GM12878 (cell line): ENCODE results near the gene MPP7. TPM values are rescaled to one million over a fixed set of nuclear protein-coding genes. Genes with fewer than 3 reads are reported as not detected.

Experiments
- ATAC-seq: fragments of 200-7000 bp; cut with Tn5 transposase; 3 replicates; pipeline ENCODE4 v1.9.1; 2020; ENCODE audit warnings: mild to moderate bottlenecking, moderate library complexity
- BruUV-seq: library from RNA; stranded (reverse); fragments of 400-500 nt; replicated peaks from 2 replicates; lab custom pipeline; 2021; lab: Mats Ljungman, UMichigan
- CTCF ChIA-PET: fragments of 300-600 bp; sonication (Branson Sonifier 250); formaldehyde crosslinking; extraction: SDS; loops from one replicate; lab custom pipeline; 2021; ENCODE audit warnings: inconsistent platforms; lab: Yijun Ruan, JAX
- POLR2A ChIA-PET: fragments of 350-600 bp; formaldehyde crosslinking; extraction: SDS; loops from one replicate; lab custom pipeline; 2021; ENCODE audit warnings: inconsistent platforms; lab: Charles Lee
- RAD21 ChIA-PET: fragments of 300-600 bp; sonication (Branson Sonifier 250); formaldehyde crosslinking; loops from one replicate; lab custom pipeline; 2023; ENCODE audit warnings: antibody characterized with exemption; ENCODE audit not compliant: unreplicated experiment; lab: Charles Lee
- SMC1A ChIA-PET: fragments of 300-600 bp; sonication (Branson Sonifier 250); formaldehyde crosslinking; loops from one replicate; lab custom pipeline; 2023; ENCODE audit not compliant: unreplicated experiment, uncharacterized antibody; lab: Charles Lee
- DNase-seq: peaks from one replicate; pipeline ENCODE4 v3.0.0-alpha.2; 2011; ENCODE audit warnings: low read depth, low spot score
- FAIRE-seq: peaks from 3 replicates; lab custom pipeline; 2011; peaks lifted over from hg19 to GRCh38; lab: Jason Lieb, UNC
- H2AFZ ChIP-seq: 2 replicates; pipeline ENCODE4 v1.6.0; 2011; ENCODE audit warnings: low read depth, low read length, control low read depth; ENCODE audit not compliant: control insufficient read depth
- H3K27ac ChIP-seq: 2 replicates; pipeline ENCODE4 v1.5.1; 2011; ENCODE audit warnings: control low read depth; ENCODE audit not compliant: control insufficient read depth, insufficient read depth
- H3K27me3 ChIP-seq, 2 experiments: replicated peaks in 1 of 2; 2 replicates each; pipeline versions ENCODE4 v1.6.0 to v1.6.1; 2011; ENCODE audit warnings: low read length in 1 of 2; ENCODE audit not compliant: control insufficient read depth in 2 of 2, insufficient read depth in 2 of 2
- H3K36me3 ChIP-seq, 2 experiments: 2 replicates each; pipeline ENCODE4 v1.5.1; 2011; ENCODE audit warnings: low read length in 1 of 2; ENCODE audit not compliant: control insufficient read depth in 2 of 2, insufficient read depth in 2 of 2
- H3K4me1 ChIP-seq: 2 replicates; pipeline ENCODE4 v1.6.1; 2011; ENCODE audit warnings: mild to moderate bottlenecking, low read length, moderate library complexity, mixed read lengths; ENCODE audit not compliant: control insufficient read depth, insufficient read depth
- H3K4me2 ChIP-seq: 2 replicates; pipeline ENCODE4 v1.6.0; 2011; ENCODE audit warnings: control low read depth; ENCODE audit not compliant: control insufficient read depth, insufficient read depth
- H3K4me3 ChIP-seq: fragments of 200-600 bp; sonication (generic); 2 replicates; pipeline ENCODE4 v1.5.1; 2016
- H3K79me2 ChIP-seq: 2 replicates; pipeline ENCODE4 v1.6.0; 2011; ENCODE audit warnings: low read length; ENCODE audit not compliant: control insufficient read depth, insufficient read depth
- H3K9ac ChIP-seq: 2 replicates; pipeline ENCODE4 v1.8.0; 2011; ENCODE audit warnings: low read length, control low read depth, mixed read lengths; ENCODE audit not compliant: control insufficient read depth, insufficient read depth
- H3K9me3 ChIP-seq: replicated peaks from 3 replicates; pipeline ENCODE4 v1.5.1; 2011; ENCODE audit warnings: mild to moderate bottlenecking, low read length; ENCODE audit not compliant: control insufficient read depth, insufficient read depth
- H4K20me1 ChIP-seq: 2 replicates; pipeline ENCODE4 v1.6.0; 2011; ENCODE audit not compliant: control insufficient read depth, insufficient read depth
- FOXK2 ChIP-seq: fragments of 450-650 bp; IDR thresholded peaks from 2 replicates; pipeline ENCODE4 v1.6.1; 2017; ENCODE audit warnings: mild to moderate bottlenecking, moderate library complexity
- GABPA ChIP-seq: IDR thresholded peaks from 2 replicates; pipeline ENCODE4 v1.6.1; 2014; ENCODE audit warnings: antibody characterized with exemption, low read depth, mild to moderate bottlenecking, inconsistent platforms
- HCFC1 ChIP-seq: fragments of 150-350 bp; IDR thresholded peaks from 2 replicates; pipeline ENCODE4 v1.6.1; 2014; ENCODE audit warnings: low read length
- JUNB ChIP-seq: IDR thresholded peaks from 2 replicates; pipeline ENCODE4 v1.6.1; 2016; ENCODE audit warnings: antibody characterized with exemption, mild to moderate bottlenecking
- NFYA ChIP-seq: IDR thresholded peaks from 2 replicates; pipeline ENCODE4 v1.6.1; 2011; ENCODE audit warnings: low read depth, mild to moderate bottlenecking, low read length, improper control_type of control experiment, borderline replicate concordance
- NR2F1 ChIP-seq: fragments of 450-650 bp; conservative IDR thresholded peaks from 2 replicates; pipeline ENCODE4 v1.6.1; 2017; ENCODE audit warnings: mild to moderate bottlenecking
- PML ChIP-seq: IDR thresholded peaks from 2 replicates; pipeline ENCODE4 v1.6.1; 2012; ENCODE audit warnings: low read length, inconsistent platforms
- RCOR1 ChIP-seq: conservative IDR thresholded peaks from 2 replicates; pipeline ENCODE4 v1.6.1; 2012; ENCODE audit warnings: low read depth, low read length, improper control_type of control experiment
- SIX5 ChIP-seq: IDR thresholded peaks from 2 replicates; pipeline ENCODE4 v1.6.1; 2011; ENCODE audit warnings: mild to moderate bottlenecking, low read depth, low read length, moderate library complexity; ENCODE audit not compliant: severe bottlenecking
- SMAD1 ChIP-seq: fragments of 450-650 bp; IDR thresholded peaks from 2 replicates; pipeline ENCODE4 v1.6.1; 2018; ENCODE audit warnings: mild to moderate bottlenecking, low read depth; ENCODE audit not compliant: partially characterized antibody
- SMAD5 ChIP-seq: IDR thresholded peaks from 2 replicates; pipeline ENCODE4 v1.6.1; 2016; ENCODE audit warnings: antibody characterized with exemption, low read depth
- SREBF2 ChIP-seq: IDR thresholded peaks from 2 replicates; pipeline ENCODE4 v1.6.1; 2012; ENCODE audit warnings: mild to moderate bottlenecking, low read length
- ZZZ3 ChIP-seq: IDR thresholded peaks from 2 replicates; pipeline ENCODE4 v1.6.1; 2011; ENCODE audit warnings: low read depth; ENCODE audit not compliant: control insufficient read depth, insufficient read length
- WGBS: methylation state at CpG from one replicate; pipeline ENCODE4 v1.1.6; 2016; ENCODE audit warnings: low lambda C conversion rate; ENCODE audit not compliant: insufficient replicate concordance, insufficient coverage; ENCODE audit errors: missing lambda C conversion rate; 5-methylcytosine and 5-hydroxymethylcytosine counted together
- in situ Hi-C: fragments of 300-500 bp; cut with MboI; formaldehyde crosslinking; loops from 9 replicates; pipeline ENCODE4 v1.14.3; 2018; ENCODE audit warnings: mixed read lengths
- intact Hi-C: fragments of 100-400 bp; cut with micrococcal nuclease; formaldehyde crosslinking; loops from one replicate; pipeline ENCODE4 v1.14.2; 2022; ENCODE audit not compliant: unreplicated experiment
- polyA plus RNA-seq, 11 experiments: library from polyadenylated mRNA; depleted of rRNA in 4 of 11; unstranded in 6 of 11; stranded (reverse) in 5 of 11; fragments of >200 nt; fragmentation: Nextera tagmentation in 4 of 11; fragmentation: Illumina TruSeq in 1 of 11; extraction: Ambion mirVana in 4 of 11; extraction: Trizol in 1 of 11; gene quantifications; 1 replicate in 1 of 11; 2 replicates in 10 of 11; pipeline versions ENCODE4 v1.2.1 to v1.2.3, GENCODE V29; 2011 to 2016; ENCODE audit warnings: inconsistent platforms in 2 of 11, missing spikeins in 2 of 11, low read depth in 1 of 11
- total RNA-seq, 4 experiments: library from RNA; depleted of rRNA in 3 of 4; stranded (reverse); fragments of >200 nt in 3 of 4; fragmentation: Illumina TruSeq in 1 of 4; extraction: Trizol in 1 of 4; gene quantifications; 2 replicates each; pipeline versions ENCODE4 v1.2.1 to v1.2.3, GENCODE V29; 2013 to 2021
- TF ChIP-seq, protein P1 (sequence below): IDR thresholded peaks from 2 replicates; pipeline ENCODE4 v1.6.1; 2012; ENCODE audit warnings: low read length, inconsistent platforms
- TF ChIP-seq, protein P2 (sequence below): fragments of 450-650 bp; formaldehyde crosslinking; IDR thresholded peaks from 2 replicates; pipeline ENCODE4 v1.4.0; 2020; ENCODE audit warnings: mild to moderate bottlenecking, moderate library complexity

Gene MPP7
- total and polyA plus RNA-seq, 10 of the 15 experiments (the other 5 are each of a cell fraction or from before 2014, with no cell fraction given): 0.01 to 0.15 (median 0.05) TPM; not detected in 2

DNA sequence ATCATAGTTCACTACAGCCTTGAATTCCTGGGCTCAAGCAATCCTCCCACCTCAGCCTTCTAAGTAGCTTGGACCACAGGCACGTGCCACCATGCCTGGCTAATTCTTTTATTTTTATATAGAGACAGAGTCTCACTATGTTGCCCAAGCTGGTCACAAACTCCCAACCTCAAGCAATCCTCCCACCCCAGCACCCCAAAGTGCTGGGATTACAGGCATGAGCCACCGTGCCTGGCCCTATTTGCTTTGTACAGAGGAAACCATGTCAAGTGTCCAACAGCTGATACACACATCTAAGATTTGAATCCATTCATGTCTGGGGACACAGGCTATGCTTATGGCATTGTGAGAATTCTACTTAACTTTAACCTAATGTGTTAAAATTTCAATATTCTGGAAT, 29.9 kb upstream of the MPP7 start:
- no peak overlapping the region for H3K4me2 ChIP-seq
- BruUV-seq: no TSS peak
- ChIA-PET POLR2A (no interaction called here), SMC1A (interaction anchor here (1.0 to 5.1 kb wide), 3 partner anchors 35 to 85 kb away, joined by 3 to 20 read pairs (median 3); no protein-coding TSS in a partner anchor), RAD21 (interaction anchor here (0.6 kb wide), 1 partner anchor 54 kb away, joined by 3 read pairs; no protein-coding TSS in a partner anchor), CTCF (no interaction called here)
- ATAC-seq: no peak
- H3K9ac ChIP-seq: no peak overlapping the region
- H3K79me2 ChIP-seq: no peaks in the 10 kb centered on the region
- intact Hi-C loops (no loop called here), in situ Hi-C loops (no loop called here)
- DNase-seq: no peak
- FAIRE-seq: no peak
- H3K4me3 ChIP-seq: no peak overlapping the region
- TF ChIP-seq RCOR1: no peak
- no peak for TF ChIP-seq FOXK2
- TF ChIP-seq HCFC1: no peak
- TF ChIP-seq, protein P1, sequence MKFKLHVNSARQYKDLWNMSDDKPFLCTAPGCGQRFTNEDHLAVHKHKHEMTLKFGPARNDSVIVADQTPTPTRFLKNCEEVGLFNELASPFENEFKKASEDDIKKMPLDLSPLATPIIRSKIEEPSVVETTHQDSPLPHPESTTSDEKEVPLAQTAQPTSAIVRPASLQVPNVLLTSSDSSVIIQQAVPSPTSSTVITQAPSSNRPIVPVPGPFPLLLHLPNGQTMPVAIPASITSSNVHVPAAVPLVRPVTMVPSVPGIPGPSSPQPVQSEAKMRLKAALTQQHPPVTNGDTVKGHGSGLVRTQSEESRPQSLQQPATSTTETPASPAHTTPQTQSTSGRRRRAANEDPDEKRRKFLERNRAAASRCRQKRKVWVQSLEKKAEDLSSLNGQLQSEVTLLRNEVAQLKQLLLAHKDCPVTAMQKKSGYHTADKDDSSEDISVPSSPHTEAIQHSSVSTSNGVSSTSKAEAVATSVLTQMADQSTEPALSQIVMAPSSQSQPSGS: no peak
- H3K9me3 ChIP-seq: no peaks in the 10 kb centered on the region
- H3K36me3 ChIP-seq: no peaks in the 10 kb centered on the region
- no peaks in the 10 kb centered on the region for H3K27me3 ChIP-seq
- H4K20me1 ChIP-seq: no peaks in the 10 kb centered on the region
- 46% methylated on average over 2 of the region's 2 CpGs for WGBS
- H2AFZ ChIP-seq: no peak overlapping the region
- H3K4me1 ChIP-seq: peaks cover 8% of the 10 kb centered on the region; the same call in 1 of the 2 replicates
- no peak overlapping the region for H3K27ac ChIP-seq

DNA sequence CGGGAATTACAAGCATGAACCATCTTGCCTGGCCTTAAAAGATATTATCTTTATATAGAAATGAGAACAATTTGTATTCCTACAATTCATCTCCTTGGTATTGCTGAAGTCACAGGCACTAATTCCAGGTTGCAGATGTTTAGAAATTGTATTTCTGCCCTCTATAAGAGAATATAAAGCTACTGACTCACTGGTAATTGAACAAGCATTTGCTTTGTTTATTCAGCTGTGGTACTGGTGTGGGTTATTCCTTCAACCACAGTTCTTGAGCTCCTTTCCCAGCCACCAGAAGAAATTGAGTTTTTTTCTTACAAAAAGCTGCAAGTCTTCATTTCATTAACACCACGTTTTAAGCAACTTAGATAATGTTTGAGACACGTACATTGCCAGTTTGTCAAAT, 29.0 kb upstream of the MPP7 start:
- Histone ChIP-seq H3K4me3 (no peak overlapping the region), H3K79me2 (no peaks in the 10 kb centered on the region), H3K9ac (no peak overlapping the region), H3K9me3 (no peaks in the 10 kb centered on the region), H3K4me1 (peaks cover 8% of the 10 kb centered on the region; the same call in 1 of the 2 replicates), H3K27ac (no peak overlapping the region), H3K27me3 (no peaks in the 10 kb centered on the region), H4K20me1 (no peaks in the 10 kb centered on the region), H3K36me3 (no peaks in the 10 kb centered on the region), H3K4me2 (no peak overlapping the region), H2AFZ (no peak overlapping the region)
- FAIRE-seq (no peak), DNase-seq (no peak), ATAC-seq (no peak)
- ChIA-PET CTCF (interaction anchor here (1.7 to 1.9 kb wide), 2 partner anchors 49 to 62 kb away, joined by 3 to 5 read pairs; no protein-coding TSS in a partner anchor), POLR2A (no interaction called here), SMC1A (interaction anchor here (1.0 to 1.3 kb wide), 2 partner anchors 49 to 55 kb away, joined by 3 read pairs; no protein-coding TSS in a partner anchor), RAD21 (no interaction called here)
- intact Hi-C loops: no loop called here
- in situ Hi-C loops: no loop called here
- no TSS peak for BruUV-seq
- 48% methylated on average over 3 of the region's 3 CpGs for WGBS
- TF ChIP-seq JUNB (no peak), SREBF2 (no peak), SMAD5 (no peak), NFYA (no peak), GABPA (no peak), SIX5 (no peak), PML (no peak), NR2F1 (no peak), ZZZ3 (no peak), SMAD1 (no peak)
- TF ChIP-seq, protein P2, sequence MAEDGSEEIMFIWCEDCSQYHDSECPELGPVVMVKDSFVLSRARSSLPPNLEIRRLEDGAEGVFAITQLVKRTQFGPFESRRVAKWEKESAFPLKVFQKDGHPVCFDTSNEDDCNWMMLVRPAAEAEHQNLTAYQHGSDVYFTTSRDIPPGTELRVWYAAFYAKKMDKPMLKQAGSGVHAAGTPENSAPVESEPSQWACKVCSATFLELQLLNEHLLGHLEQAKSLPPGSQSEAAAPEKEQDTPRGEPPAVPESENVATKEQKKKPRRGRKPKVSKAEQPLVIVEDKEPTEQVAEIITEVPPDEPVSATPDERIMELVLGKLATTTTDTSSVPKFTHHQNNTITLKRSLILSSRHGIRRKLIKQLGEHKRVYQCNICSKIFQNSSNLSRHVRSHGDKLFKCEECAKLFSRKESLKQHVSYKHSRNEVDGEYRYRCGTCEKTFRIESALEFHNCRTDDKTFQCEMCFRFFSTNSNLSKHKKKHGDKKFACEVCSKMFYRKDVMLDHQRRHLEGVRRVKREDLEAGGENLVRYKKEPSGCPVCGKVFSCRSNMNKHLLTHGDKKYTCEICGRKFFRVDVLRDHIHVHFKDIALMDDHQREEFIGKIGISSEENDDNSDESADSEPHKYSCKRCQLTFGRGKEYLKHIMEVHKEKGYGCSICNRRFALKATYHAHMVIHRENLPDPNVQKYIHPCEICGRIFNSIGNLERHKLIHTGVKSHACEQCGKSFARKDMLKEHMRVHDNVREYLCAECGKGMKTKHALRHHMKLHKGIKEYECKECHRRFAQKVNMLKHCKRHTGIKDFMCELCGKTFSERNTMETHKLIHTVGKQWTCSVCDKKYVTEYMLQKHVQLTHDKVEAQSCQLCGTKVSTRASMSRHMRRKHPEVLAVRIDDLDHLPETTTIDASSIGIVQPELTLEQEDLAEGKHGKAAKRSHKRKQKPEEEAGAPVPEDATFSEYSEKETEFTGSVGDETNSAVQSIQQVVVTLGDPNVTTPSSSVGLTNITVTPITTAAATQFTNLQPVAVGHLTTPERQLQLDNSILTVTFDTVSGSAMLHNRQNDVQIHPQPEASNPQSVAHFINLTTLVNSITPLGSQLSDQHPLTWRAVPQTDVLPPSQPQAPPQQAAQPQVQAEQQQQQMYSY (CRISPR knock-in tag): no peak
